A673 (cell line): ENCODE measurements around the gene FAM240B. TPM values are rescaled to one million over a fixed set of nuclear protein-coding genes. Genes with fewer than 3 reads are reported as not detected.
A peak's percentile ranks its signal among the peaks of the same experiment; 100 is the strongest.

Experiments
- BruUV-seq: library from RNA; stranded (reverse); fragments of 400-500 nt; replicated peaks from 2 replicates; lab custom pipeline; 2021; lab: Mats Ljungman, UMichigan
- CTCF ChIA-PET: fragments of 300-600 bp; sonication (Branson Sonifier 250); formaldehyde crosslinking; loops from one replicate; lab custom pipeline; 2022; ENCODE audit warnings: antibody characterized with exemption; lab: Charles Lee
- POLR2A ChIA-PET: fragments of 300-600 bp; sonication (Branson Sonifier 250); formaldehyde crosslinking; loops from one replicate; lab custom pipeline; 2022; ENCODE audit warnings: antibody characterized with exemption; ENCODE audit not compliant: low non-redundant PET; lab: Charles Lee
- DNase-seq: peaks from one replicate; pipeline ENCODE4 v3.0.0-alpha.2; 2015; ENCODE audit warnings: low spot score
- H3K27ac ChIP-seq: fragments of 200-600 bp; sonication (generic); 2 replicates; pipeline ENCODE4 v1.5.1; 2016; ENCODE audit warnings: mixed run types, low read depth, mild to moderate bottlenecking, mixed read lengths, antibody characterized with exemption, low read length; ENCODE audit not compliant: poor library complexity, severe bottlenecking
- H3K27me3 ChIP-seq: fragments of 200-600 bp; sonication (generic); replicated peaks from 2 replicates; pipeline ENCODE4 v1.6.1; 2017; ENCODE audit warnings: mixed run types, low read depth, mild to moderate bottlenecking, mixed read lengths, antibody characterized with exemption, low read length; ENCODE audit not compliant: insufficient read depth, poor library complexity
- H3K36me3 ChIP-seq: fragments of 200-600 bp; sonication (generic); 2 replicates; pipeline ENCODE4 v1.6.1; 2016; ENCODE audit warnings: mixed run types, mild to moderate bottlenecking, mixed read lengths, antibody characterized with exemption, low read length; ENCODE audit not compliant: insufficient read depth, poor library complexity, severe bottlenecking
- H3K4me1 ChIP-seq: fragments of 200-600 bp; sonication (generic); 2 replicates; pipeline ENCODE4 v1.6.1; 2017; ENCODE audit warnings: mixed run types, mild to moderate bottlenecking, mixed read lengths, antibody characterized with exemption, low read length; ENCODE audit not compliant: insufficient read depth, poor library complexity, severe bottlenecking
- H3K4me3 ChIP-seq: fragments of 200-600 bp; sonication (generic); 2 replicates; pipeline ENCODE4 v1.5.1; 2016; ENCODE audit warnings: low read depth, mixed run types, mild to moderate bottlenecking, mixed read lengths, low read length; ENCODE audit not compliant: poor library complexity, severe bottlenecking
- H3K9me3 ChIP-seq: fragments of 200-600 bp; sonication (generic); 2 replicates; pipeline ENCODE4 v1.6.1; 2016; ENCODE audit warnings: mixed run types, low read depth, mild to moderate bottlenecking, mixed read lengths, antibody characterized with exemption, low read length; ENCODE audit not compliant: poor library complexity, severe bottlenecking
- EZH2 ChIP-seq: fragments of 200-600 bp; sonication (generic); IDR thresholded peaks from 2 replicates; pipeline ENCODE4 v1.6.1; 2017; ENCODE audit warnings: borderline replicate concordance, low read depth, mild to moderate bottlenecking, mixed read lengths, antibody characterized with exemption, low read length; ENCODE audit not compliant: poor library complexity, severe bottlenecking
- intact Hi-C: fragments of 100-400 bp; cut with micrococcal nuclease; formaldehyde crosslinking; loops from one replicate; pipeline ENCODE4 v1.10.0; 2022; ENCODE audit not compliant: unreplicated experiment
- total RNA-seq: library from RNA; stranded (reverse); gene quantifications from 2 replicates; pipeline ENCODE4 v1.2.3, GENCODE V29; 2021
- TF ChIP-seq, protein P1 (sequence below): fragments of 300-800, 200-600 bp; sonication (generic); conservative IDR thresholded peaks from 2 replicates; pipeline ENCODE4 v1.5.1; 2017; ENCODE audit warnings: low read depth, mild to moderate bottlenecking, antibody characterized with exemption, low read length, moderate library complexity, mixed read lengths

The FAM240B gene
- total RNA-seq, 1 experiment from 2014 or later, result not detected

DNA sequence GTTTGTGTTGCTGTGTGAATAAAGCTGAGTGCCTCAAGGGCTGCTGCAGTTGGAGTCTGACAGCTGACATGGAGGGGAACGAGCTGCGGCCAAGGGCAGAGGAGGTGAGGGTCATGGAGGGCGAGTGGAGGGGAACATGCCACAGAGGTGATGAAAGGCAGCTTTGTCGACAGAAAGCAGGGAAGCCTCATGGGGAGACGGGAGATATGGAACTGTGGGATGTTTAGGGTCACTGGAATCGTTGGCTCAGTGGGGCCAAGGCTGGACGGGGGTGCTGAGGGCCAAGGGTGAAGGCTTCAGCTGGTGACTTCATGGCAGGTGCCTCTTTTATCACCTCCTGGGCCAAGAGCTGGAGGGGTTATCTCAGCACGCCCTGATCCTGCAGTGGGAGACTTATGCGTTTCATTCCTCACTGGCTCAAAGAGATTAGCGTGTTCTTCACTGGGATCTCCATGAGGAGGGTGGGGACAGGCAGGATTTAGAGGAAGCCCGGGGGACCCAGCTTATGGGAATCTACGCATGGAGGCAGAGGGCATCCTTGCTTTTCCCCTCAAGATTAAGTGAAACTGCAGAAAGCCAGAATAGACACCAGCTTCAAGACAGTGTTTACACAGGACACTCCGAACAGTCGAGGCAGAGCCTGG, 42.2 kb downstream of the FAM240B start:
- H3K9me3 ChIP-seq, result no peaks in the 10 kb centered on the region
- ChIA-PET CTCF (no interaction called here), POLR2A (no interaction called here)
- H3K36me3 ChIP-seq, result no peaks in the 10 kb centered on the region
- no peak overlapping the region for H3K4me3 ChIP-seq
- H3K27me3 ChIP-seq, result no peaks in the 10 kb centered on the region
- no peak for DNase-seq
- BruUV-seq, result no TSS peak
- peaks cover 12% of the 10 kb centered on the region for H3K4me1 ChIP-seq
- TF ChIP-seq EZH2, result no peak
- TF ChIP-seq, protein P1, sequence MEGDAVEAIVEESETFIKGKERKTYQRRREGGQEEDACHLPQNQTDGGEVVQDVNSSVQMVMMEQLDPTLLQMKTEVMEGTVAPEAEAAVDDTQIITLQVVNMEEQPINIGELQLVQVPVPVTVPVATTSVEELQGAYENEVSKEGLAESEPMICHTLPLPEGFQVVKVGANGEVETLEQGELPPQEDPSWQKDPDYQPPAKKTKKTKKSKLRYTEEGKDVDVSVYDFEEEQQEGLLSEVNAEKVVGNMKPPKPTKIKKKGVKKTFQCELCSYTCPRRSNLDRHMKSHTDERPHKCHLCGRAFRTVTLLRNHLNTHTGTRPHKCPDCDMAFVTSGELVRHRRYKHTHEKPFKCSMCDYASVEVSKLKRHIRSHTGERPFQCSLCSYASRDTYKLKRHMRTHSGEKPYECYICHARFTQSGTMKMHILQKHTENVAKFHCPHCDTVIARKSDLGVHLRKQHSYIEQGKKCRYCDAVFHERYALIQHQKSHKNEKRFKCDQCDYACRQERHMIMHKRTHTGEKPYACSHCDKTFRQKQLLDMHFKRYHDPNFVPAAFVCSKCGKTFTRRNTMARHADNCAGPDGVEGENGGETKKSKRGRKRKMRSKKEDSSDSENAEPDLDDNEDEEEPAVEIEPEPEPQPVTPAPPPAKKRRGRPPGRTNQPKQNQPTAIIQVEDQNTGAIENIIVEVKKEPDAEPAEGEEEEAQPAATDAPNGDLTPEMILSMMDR, result no peak
- no peak overlapping the region for H3K27ac ChIP-seq
- intact Hi-C loops, result loop anchor here (10.0 kb wide), 1 partner anchor 47 kb away; the partner anchor contains the start of gene FAM240B

DNA sequence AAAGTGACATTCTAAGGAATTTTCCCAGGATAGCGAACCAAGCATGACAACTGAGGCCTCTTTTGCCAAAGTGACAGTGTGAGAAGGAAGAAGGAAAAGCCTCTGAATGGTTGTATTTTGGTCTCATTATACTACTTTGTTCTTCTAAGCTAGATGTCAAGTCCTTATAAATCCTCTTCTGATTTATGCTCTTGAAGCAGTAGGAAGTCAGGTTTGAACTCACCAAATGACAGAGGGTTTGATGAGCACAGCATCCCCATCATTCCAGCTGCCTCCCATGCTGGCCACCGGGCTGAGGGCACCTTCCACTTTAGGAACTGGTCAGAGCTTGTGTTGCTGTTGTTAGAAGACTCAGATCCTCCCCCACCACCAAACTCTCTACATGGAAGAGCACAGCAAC, 44.1 kb downstream of the FAM240B start:
- TF ChIP-seq, protein P1, result no peak
- no peak for TF ChIP-seq EZH2
- intact Hi-C loops, result loop anchor here (10.0 kb wide), 1 partner anchor 49 kb away; the partner anchor contains the start of gene FAM240B
- Histone ChIP-seq H3K27me3 (no peaks in the 10 kb centered on the region), H3K9me3 (no peaks in the 10 kb centered on the region), H3K4me1 (peaks cover 14% of the 10 kb centered on the region), H3K36me3 (no peaks in the 10 kb centered on the region), H3K27ac (no peak overlapping the region), H3K4me3 (no peak overlapping the region)
- BruUV-seq, result no TSS peak
- CTCF ChIA-PET, result no interaction called here
- DNase-seq, result peak; percentile 31
- POLR2A ChIA-PET, result no interaction called here

DNA sequence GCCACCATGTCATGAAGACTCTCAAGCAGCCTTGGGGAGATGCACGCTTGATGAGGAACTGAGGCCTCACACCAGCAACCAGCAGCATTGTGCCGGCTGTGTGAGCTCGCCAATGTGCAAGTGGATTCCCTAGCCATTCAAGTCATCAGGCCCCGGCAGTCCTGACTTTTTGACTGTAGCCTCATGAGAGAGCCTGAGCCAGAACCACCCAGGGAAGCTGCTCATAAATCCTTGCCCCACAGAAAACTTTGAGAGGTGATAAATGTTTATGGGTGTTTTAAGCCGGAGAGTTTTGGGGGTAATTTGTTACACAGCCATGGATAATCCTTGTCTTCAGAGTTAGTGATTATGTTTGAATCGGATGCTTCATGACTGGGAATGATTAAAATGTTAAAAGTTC, 44.7 kb downstream of the FAM240B start:
- peaks cover 14% of the 10 kb centered on the region for H3K4me1 ChIP-seq
- no TSS peak for BruUV-seq
- no peak overlapping the region for H3K4me3 ChIP-seq
- no peak overlapping the region for H3K27ac ChIP-seq
- H3K36me3 ChIP-seq, result no peaks in the 10 kb centered on the region
- H3K9me3 ChIP-seq, result no peaks in the 10 kb centered on the region
- H3K27me3 ChIP-seq, result no peaks in the 10 kb centered on the region
- ChIA-PET POLR2A (no interaction called here), CTCF (no interaction called here)
- intact Hi-C loops, result loop anchor here (10.0 kb wide), 1 partner anchor 50 kb away; the partner anchor contains the start of gene FAM240B
- DNase-seq, result peak; percentile 68
- no peak for TF ChIP-seq EZH2
- TF ChIP-seq, protein P1, result no peak
